ENCODE data around the gene TMEM150C. TPM values are rescaled to one million over a fixed set of nuclear protein-coding genes. Genes with fewer than 3 reads are reported as not detected.

The TMEM150C gene
- total RNA-seq, 1 donor: 0.45 TPM

- H3K4me3 ChIP-seq (ENCODE audit: low read depth, low read length): no peak overlapping the region
- DNase-seq (ENCODE audit: low read depth): no peak
- no peak for TF ChIP-seq CTCF (IDR thresholded peaks at IDR 0.05; ENCODE audit: insufficient read depth, low read length)
Observed at GRCh38 chr4:82450966-82451755, 110.6 kb downstream of the TMEM150C start.

GRCh38 chr4:82447886-82448285 lies 113.9 kb downstream of the TMEM150C start:
- DNase-seq (ENCODE audit: low read depth): no peak
- H3K4me3 ChIP-seq (ENCODE audit: low read depth, low read length): no peak overlapping the region
- no peak for TF ChIP-seq CTCF (IDR thresholded peaks at IDR 0.05; ENCODE audit: insufficient read depth, low read length)

- no peak for TF ChIP-seq CTCF (IDR thresholded peaks at IDR 0.05; ENCODE audit: insufficient read depth, low read length)
- no peak overlapping the region for H3K4me3 ChIP-seq (ENCODE audit: low read depth, low read length)
- no peak for DNase-seq (ENCODE audit: low read depth)
Observed at GRCh38 chr4:82439088-82439487, 122.7 kb downstream of the TMEM150C start.

GRCh38 chr4:82437285-82438005 lies 124.3 kb downstream of the TMEM150C start:
- no peak overlapping the region for H3K4me3 ChIP-seq (ENCODE audit: low read depth, low read length)
- peak; percentile 49 for DNase-seq (ENCODE audit: low read depth)
- no peak for TF ChIP-seq CTCF (IDR thresholded peaks at IDR 0.05; ENCODE audit: insufficient read depth, low read length)

GRCh38 chr4:82436780-82437179 lies 125.0 kb downstream of the TMEM150C start:
- DNase-seq (ENCODE audit: low read depth): no peak
- no peak for TF ChIP-seq CTCF (IDR thresholded peaks at IDR 0.05; ENCODE audit: insufficient read depth, low read length)

GRCh38 chr4:82436130-82436529 lies 125.7 kb downstream of the TMEM150C start:
- no peak for TF ChIP-seq CTCF (IDR thresholded peaks at IDR 0.05; ENCODE audit: insufficient read depth, low read length)
- no peak overlapping the region for H3K4me3 ChIP-seq (ENCODE audit: low read depth, low read length)
- DNase-seq (ENCODE audit: low read depth): no peak

More at GRCh38 chr4:82436780-82437179, 125.0 kb downstream of the TMEM150C start:
- H3K4me3 ChIP-seq (ENCODE audit: low read depth, low read length): no peak overlapping the region
